Left ventricle myocardium superior (tissue), 1 donor: ENCODE results near the gene ALG6. TPM values are rescaled to one million over a fixed set of nuclear protein-coding genes. Genes with fewer than 3 reads are reported as not detected.
"Not testable (repeated sequence)": the region's sequence is repeated elsewhere in the genome, so short reads cannot be mapped to it uniquely, and the experiment has no call there.

Experiments
- ATAC-seq: fragments of 200-7000 bp; cut with Tn5 transposase; one replicate; pipeline ENCODE4 v1.9.1; 2020; ENCODE audit warnings: mild to moderate bottlenecking, moderate library complexity
- DNase-seq: peaks from one replicate; pipeline ENCODE4 v3.0.0-alpha.2; 2020
- intact Hi-C: fragments of 100-400 bp; cut with micrococcal nuclease; formaldehyde crosslinking; loops from one replicate; pipeline ENCODE4 v1.11.0; 2022
- microRNA-seq: library from miRNA; unstranded; fragments of <30 nt; microRNA quantifications from one replicate; pipeline ENCODE4 v1.2.0, GENCODE V29; 2020; ENCODE audit warnings: borderline number of aligned reads
- total RNA-seq: library from RNA; stranded (reverse); fragmentation: NEBNext Ultra II Directional; extraction: Animal tissue kit (Norgen Biotek cat#: 25700); gene quantifications from one replicate; pipeline ENCODE4 v1.2.1, GENCODE V29; 2021
- donor health status: DM: no; HTN: yes; CAD: no; lungs with severe emphysema.

Gene ALG6
- total RNA-seq, 1 donor from 2014 or later = 4.0 TPM

DNA sequence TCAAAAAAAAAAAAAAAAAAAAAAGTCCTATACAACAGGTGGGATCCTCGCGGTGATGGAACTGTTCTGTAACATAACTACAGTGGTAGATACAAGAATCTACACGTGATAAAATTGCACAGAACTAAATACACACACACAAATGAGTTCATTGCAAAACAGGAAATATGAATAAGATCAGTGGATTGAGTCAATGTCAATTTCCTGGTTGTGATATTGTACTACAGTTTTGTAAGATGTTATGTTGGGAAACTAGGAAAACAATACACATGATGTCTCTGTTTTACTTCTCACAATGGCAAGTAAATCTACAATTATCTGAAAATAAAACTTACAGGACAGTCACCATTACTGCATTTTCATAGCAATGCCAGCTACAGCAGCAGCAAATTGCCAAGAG is 95.8 kb downstream of the ALG6 start:
- ATAC-seq (no peak), DNase-seq (no peak)
- intact Hi-C loops = no loop called here

DNA sequence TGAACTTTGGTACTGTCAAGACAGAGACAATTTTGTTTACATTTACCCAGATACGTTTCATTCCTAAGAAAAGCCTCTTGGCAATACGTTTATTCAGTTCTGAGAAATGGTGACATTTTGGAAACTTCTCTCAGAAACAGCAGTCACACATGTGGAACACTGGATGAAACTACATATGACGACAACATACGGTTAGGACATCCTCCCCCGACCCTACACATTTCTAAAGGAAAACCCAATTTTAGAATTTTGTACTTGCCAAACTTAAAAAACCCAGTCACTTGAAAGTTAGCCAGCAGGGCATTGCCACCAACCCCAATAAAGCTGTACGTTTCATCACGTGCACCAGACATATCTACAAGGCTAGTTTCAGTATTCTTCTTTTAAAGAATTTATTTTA is 98.8 kb downstream of the ALG6 start:
- ATAC-seq = no peak

DNA sequence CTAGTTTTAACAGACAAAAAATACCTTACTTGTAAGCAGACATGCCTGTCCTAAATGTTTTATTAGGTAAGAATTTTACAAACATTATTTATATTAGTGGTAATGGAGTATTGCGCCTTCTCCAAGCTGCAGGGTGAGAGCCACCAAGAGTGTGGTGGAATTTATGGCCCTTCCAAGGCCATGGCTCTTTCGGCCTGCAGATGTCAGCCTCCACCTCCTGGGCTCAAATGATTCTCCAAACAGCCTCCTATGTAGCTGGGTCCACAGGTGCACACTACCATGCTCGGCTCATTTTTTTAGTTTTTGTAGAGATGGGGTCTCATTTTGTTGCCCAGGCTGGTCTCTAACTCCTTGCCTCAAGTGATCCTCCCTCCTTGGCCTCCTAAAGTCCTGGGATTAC is 99.3 kb downstream of the ALG6 start:
- intact Hi-C loops = no loop called here

More for the DNA sequence above, 98.8 kb downstream of the ALG6 start:
- no peak for DNase-seq
- intact Hi-C loops = no loop called here

DNA sequence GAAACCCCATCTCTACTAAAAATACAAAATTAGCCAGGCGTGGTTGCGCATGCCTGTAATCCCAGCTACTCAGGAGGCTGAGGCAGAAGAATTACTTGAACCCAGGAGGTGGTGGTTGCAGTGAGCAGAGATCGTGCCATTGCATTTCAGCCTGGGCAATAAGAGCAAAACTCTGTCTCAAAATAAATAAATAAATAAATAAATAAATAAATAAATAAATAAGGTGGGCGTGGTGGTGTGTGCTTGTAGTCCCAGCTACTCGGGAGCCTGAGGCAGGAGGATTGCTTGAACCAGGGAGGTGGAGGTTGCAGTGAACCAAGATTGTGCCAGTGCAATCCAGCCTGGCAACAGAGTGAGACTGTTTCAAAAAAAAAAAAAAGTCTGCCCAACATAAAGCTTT is 101.3 kb downstream of the ALG6 start:
- DNase-seq, ATAC-seq, intact Hi-C loops: not testable (repeated sequence)

More for the DNA sequence above, 99.3 kb downstream of the ALG6 start:
- ATAC-seq (peak; percentile 41), DNase-seq (no peak)

GRCh38 chr1:63475761-63476160 is 108.3 kb downstream of the ALG6 start:
- intact Hi-C loops = no loop called here
- ATAC-seq = no peak
- no peak for DNase-seq

- intact Hi-C loops = no loop called here
- DNase-seq (no peak), ATAC-seq (no peak)
Measured at GRCh38 chr1:63480057-63480456, 112.6 kb downstream of the ALG6 start.

GRCh38 chr1:63486629-63487028 is 119.2 kb downstream of the ALG6 start:
- intact Hi-C loops = no loop called here
- ATAC-seq = peak; percentile 82
- no peak for DNase-seq

DNA sequence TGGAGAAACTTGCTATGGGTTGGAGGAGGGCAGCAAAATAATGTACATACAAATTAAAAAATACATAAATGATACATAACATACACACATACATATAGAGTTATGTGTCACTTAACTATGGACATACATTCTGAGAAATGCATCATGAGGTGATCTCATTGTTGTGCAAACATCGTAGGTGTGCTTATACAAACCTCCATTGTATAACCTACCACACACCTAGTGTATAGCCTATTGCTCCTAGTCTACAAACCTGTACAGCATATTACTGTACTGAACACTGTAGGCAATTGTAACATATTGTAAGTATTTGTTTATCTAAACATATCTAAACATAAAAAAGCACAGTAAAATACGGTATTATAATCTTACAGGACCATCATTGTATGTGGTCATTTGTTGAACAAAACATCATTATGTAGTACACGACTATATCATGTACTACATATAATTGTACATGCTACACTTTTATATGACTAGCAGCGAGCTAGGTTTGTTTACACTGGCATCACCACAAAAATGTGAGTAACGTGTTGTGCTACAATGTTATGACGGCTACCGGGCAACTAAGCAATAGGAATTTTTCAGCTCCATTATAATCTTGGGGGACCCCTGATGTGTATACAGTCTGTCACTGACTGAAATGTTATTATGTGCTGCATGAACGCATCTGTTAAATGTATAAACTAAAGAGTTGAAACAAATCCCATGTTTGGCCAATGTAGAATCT is 120.1 kb downstream of the ALG6 start:
- intact Hi-C loops = no loop called here
- ATAC-seq = peak; percentile 84
- no peak for DNase-seq

Small RNA genes within 50 kb of the gene (microRNA-seq; reads per million reads assigned to microRNA genes)
- gene MIR6068 = not detected

Other genes starting within 250 kb of the ALG6 start
- gene FOXD3, start 45.1 kb upstream of the ALG6 start, total RNA-seq = 0.32 TPM
- 12.0 TPM for gene ITGB3BP, start 155.6 kb downstream of the ALG6 start, total RNA-seq
- gene EFCAB7, start 155.9 kb downstream of the ALG6 start, total RNA-seq = 8.0 TPM
- 329 TPM for gene PGM1, start 225.8 kb downstream of the ALG6 start, total RNA-seq